NCI-H1417 treated with DMSO at 0.1 percent for 48 hours (cell line): Measurements from ENCODE around the gene MEF2C.

Experiments used
- DNase-seq: peaks from one replicate; lab custom pipeline; 2025; lab: John Stamatoyannopoulos, UW

MEF2C gene

GRCh38 chr5:88713818-88714217 lies 169.2 kb downstream of the MEF2C start:
- no peak for DNase-seq

- DNase-seq: no peak
Measured at GRCh38 chr5:88708682-88709398, 174.1 kb downstream of the MEF2C start.

GRCh38 chr5:88708021-88708420 lies 175.0 kb downstream of the MEF2C start:
- no peak for DNase-seq

GRCh38 chr5:88707216-88707965 lies 175.6 kb downstream of the MEF2C start:
- DNase-seq: no peak

GRCh38 chr5:88702332-88702731 lies 180.7 kb downstream of the MEF2C start:
- DNase-seq: no peak

- DNase-seq: no peak
Measured at GRCh38 chr5:88700121-88700520, 182.9 kb downstream of the MEF2C start.

- DNase-seq: no peak
Measured at GRCh38 chr5:88698290-88698689, 184.7 kb downstream of the MEF2C start.

GRCh38 chr5:88696466-88696865 lies 186.5 kb downstream of the MEF2C start:
- DNase-seq: no peak

- no peak for DNase-seq
Measured at GRCh38 chr5:88695931-88696330, 187.1 kb downstream of the MEF2C start.

- no peak for DNase-seq
Measured at GRCh38 chr5:88695232-88695631, 187.8 kb downstream of the MEF2C start.

- no peak for DNase-seq
Measured at GRCh38 chr5:88694023-88694679, 188.8 kb downstream of the MEF2C start.

GRCh38 chr5:88693071-88693932 lies 189.7 kb downstream of the MEF2C start:
- no peak for DNase-seq

- DNase-seq: no peak
Measured at GRCh38 chr5:88691945-88692868, 190.8 kb downstream of the MEF2C start.

GRCh38 chr5:88691230-88691582 lies 191.8 kb downstream of the MEF2C start:
- DNase-seq: no peak

GRCh38 chr5:88690409-88691229 lies 192.4 kb downstream of the MEF2C start:
- no peak for DNase-seq

GRCh38 chr5:88689668-88690408 lies 193.1 kb downstream of the MEF2C start:
- DNase-seq: no peak

GRCh38 chr5:88688984-88689667 lies 193.9 kb downstream of the MEF2C start:
- no peak for DNase-seq

- DNase-seq: no peak
Measured at GRCh38 chr5:88688156-88688983, 194.6 kb downstream of the MEF2C start.
